Right lobe of liver (tissue), 6 donors: ENCODE measurements around the gene DAD1. TPM values are rescaled to one million over a fixed set of nuclear protein-coding genes. Genes with fewer than 3 reads are reported as not detected.

Experiments
- ATAC-seq, 4 donors: fragments of 200-7000 bp; cut with Tn5 transposase; one replicate each; pipeline ENCODE4 v1.9.1; 2020; ENCODE audit warnings: mild to moderate bottlenecking in 4 of 4, moderate library complexity in 4 of 4
- DNase-seq, 3 donors: peaks; one replicate each; pipeline ENCODE4 v3.0.0-alpha.2; 2020
- H3K27ac ChIP-seq, 3 donors: fragments of 200-600 bp; one replicate each; pipeline ENCODE4 v1.8.0; 2022
- H3K27me3 ChIP-seq, 2 donors: fragments of 200-600 bp; one replicate each; pipeline ENCODE4 v1.8.0; 2022
- H3K36me3 ChIP-seq, 4 donors: fragments of 200-600 bp; sonication (generic) in 1 of 4; one replicate each; pipeline versions ENCODE4 v1.5.1 to v1.8.0; 2017 to 2022; ENCODE audit warnings: control low read depth in 1 of 4
- H3K4me1 ChIP-seq, 4 donors: fragments of 200-600 bp; sonication (generic) in 1 of 4; one replicate each; pipeline versions ENCODE4 v1.5.1 to v1.8.0; 2017 to 2022; ENCODE audit warnings: control low read depth in 1 of 4
- H3K4me3 ChIP-seq, 3 donors: fragments of 200-600 bp; one replicate each; pipeline ENCODE4 v1.8.0; 2022
- H3K9me3 ChIP-seq, 4 donors: fragments of 200-600 bp; sonication (generic) in 1 of 4; one replicate each; pipeline versions ENCODE4 v1.5.1 to v1.8.0; 2017 to 2022; ENCODE audit warnings: control low read depth in 1 of 4
- POLR2A ChIP-seq: fragments of 450-650 bp; IDR thresholded peaks from one replicate; pipeline ENCODE4 v1.6.1; 2017; ENCODE audit warnings: antibody characterized with exemption, mild to moderate bottlenecking
- WGBS: methylation state at CpG from one replicate; pipeline ENCODE4 v1.1.6; 2018; ENCODE audit warnings: low coverage, low lambda C conversion rate; ENCODE audit not compliant: insufficient coverage; ENCODE audit errors: missing lambda C conversion rate; 5-methylcytosine and 5-hydroxymethylcytosine counted together
- intact Hi-C, 2 donors: fragments of 100-400 bp; cut with DNase I; formaldehyde crosslinking; loops; one replicate each; pipeline versions ENCODE4 v1.11.2 to v1.14.1; 2022
- small RNA-seq, 2 experiments: library from RNA; depleted of rRNA; stranded (forward); fragments of <200 nt; gene quantifications; one replicate each; pipeline ENCODE3, GENCODE V24; 2016
- total RNA-seq, 6 experiments: library from RNA; depleted of rRNA in 2 of 6; stranded (reverse); fragments of >200 nt in 2 of 6; fragmentation: NEBNext Ultra II Directional in 3 of 6; extraction: Animal tissue kit (Norgen Biotek cat#: 25700) in 3 of 6; gene quantifications; one replicate each; pipeline versions ENCODE4 v1.1.0 to v1.2.4, GENCODE V29; 2016 to 2023
- TF ChIP-seq, protein P1 (sequence below), 4 donors: fragments of 200-600 bp in 3 of 4; fragments of 450-650 bp in 1 of 4; IDR thresholded peaks; one replicate each; pipeline versions ENCODE4 v1.5.1 to v1.8.0; 2016 to 2022; ENCODE audit warnings: antibody characterized with exemption in 4 of 4, mild to moderate bottlenecking in 2 of 4
- donor health status: DM: no; HTN: yes; CAD: no.
- donor health status: DM: no; HTN: no; CAD: no.
- donor health status: DM: no; HTN: no; CAD: no.
- donor health status: DM: no; HTN: yes; CAD: no.
- donor health status: DM: no; HTN: yes; CAD: no.

DAD1 gene
- total RNA-seq, 6 experiments from 2014 or later, result 107 to 249 (median 133) TPM

DNA sequence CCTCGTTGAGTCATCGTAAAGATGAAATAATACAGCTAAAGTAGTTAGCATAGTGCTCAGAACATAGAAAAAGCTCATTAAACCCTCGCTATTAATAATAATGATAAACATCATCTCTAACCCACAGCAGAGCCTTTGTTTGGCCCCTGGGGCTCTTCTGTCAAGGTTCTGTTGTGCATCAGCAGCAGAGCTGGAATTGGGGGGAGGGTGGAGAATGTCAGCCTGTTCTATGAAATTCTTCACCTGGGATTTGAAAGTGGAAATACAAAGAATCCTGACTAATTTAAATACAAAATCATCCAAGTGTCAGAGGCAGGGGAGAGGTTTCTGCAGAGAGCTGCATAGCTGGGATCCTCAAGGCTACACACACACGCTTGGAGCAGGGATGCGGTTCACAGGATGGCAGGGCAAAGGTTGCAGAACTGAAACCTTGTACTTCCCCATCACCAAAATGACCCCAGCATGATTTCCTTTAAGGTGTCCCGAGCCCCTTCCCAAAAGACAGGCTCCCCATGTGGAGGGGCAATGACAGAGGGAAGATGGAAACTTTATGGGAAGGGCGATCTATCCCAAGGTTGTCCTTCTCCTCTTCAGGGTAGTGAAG, 71.8 kb downstream of the DAD1 start:
- no peaks in the 10 kb centered on the region for H3K9me3 ChIP-seq
- no peak for DNase-seq
- WGBS, result 71% methylated on average over 7 of the region's 7 CpGs
- H3K36me3 ChIP-seq, result no peaks in the 10 kb centered on the region
- H3K4me1 ChIP-seq, result peaks cover 0 to 10% (median 4%) of the 10 kb centered on the region in 4 donors
- no peak overlapping the region for H3K4me3 ChIP-seq
- no peak for TF ChIP-seq POLR2A
- TF ChIP-seq, protein P1, sequence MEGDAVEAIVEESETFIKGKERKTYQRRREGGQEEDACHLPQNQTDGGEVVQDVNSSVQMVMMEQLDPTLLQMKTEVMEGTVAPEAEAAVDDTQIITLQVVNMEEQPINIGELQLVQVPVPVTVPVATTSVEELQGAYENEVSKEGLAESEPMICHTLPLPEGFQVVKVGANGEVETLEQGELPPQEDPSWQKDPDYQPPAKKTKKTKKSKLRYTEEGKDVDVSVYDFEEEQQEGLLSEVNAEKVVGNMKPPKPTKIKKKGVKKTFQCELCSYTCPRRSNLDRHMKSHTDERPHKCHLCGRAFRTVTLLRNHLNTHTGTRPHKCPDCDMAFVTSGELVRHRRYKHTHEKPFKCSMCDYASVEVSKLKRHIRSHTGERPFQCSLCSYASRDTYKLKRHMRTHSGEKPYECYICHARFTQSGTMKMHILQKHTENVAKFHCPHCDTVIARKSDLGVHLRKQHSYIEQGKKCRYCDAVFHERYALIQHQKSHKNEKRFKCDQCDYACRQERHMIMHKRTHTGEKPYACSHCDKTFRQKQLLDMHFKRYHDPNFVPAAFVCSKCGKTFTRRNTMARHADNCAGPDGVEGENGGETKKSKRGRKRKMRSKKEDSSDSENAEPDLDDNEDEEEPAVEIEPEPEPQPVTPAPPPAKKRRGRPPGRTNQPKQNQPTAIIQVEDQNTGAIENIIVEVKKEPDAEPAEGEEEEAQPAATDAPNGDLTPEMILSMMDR (IDR thresholded peaks at IDR 0.05), result no peak
- ATAC-seq, result no peak
- no peaks in the 10 kb centered on the region for H3K27me3 ChIP-seq
- intact Hi-C loops, result no loop called here
- H3K27ac ChIP-seq, result no peak overlapping the region

DNA sequence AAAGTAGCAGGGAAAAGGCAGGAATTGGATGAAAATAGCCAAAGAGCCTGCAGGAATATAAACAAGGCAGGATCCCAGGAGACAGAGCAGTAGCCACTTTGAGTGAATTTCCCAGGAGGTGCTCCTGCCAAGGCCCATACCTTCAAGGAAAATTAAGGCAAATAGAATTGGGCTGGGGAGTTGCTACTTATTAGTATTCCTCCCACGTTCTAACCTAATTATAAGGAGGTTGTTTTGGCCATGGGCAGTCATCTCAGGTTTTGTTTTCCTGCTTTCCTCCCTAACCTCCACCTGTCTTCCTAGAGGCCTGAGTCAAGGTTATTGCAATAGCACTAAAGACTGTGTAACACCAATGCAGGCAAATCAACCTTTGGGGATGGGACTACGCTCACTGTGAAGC, 73.1 kb downstream of the DAD1 start:
- ATAC-seq (no peak), DNase-seq (no peak)
- WGBS, result 92% methylated on average over 1 of the region's 2 CpGs
- intact Hi-C loops, result no loop called here
- Histone ChIP-seq H3K36me3 (no peaks in the 10 kb centered on the region), H3K4me1 (peaks cover 0 to 6% (median 2%) of the 10 kb centered on the region in 4 donors), H3K27me3 (no peaks in the 10 kb centered on the region), H3K4me3 (no peak overlapping the region), H3K27ac (no peak overlapping the region), H3K9me3 (no peaks in the 10 kb centered on the region)
- TF ChIP-seq, protein P1 (IDR thresholded peaks at IDR 0.05), result no peak
- no peak for TF ChIP-seq POLR2A

Small RNA genes lying within 50 kb of the gene (small RNA-seq; reads per million reads assigned to genes)
- gene TRAJ1, result 0 reads per million in 2 experiments
- gene TRAJ10, result 0 reads per million in 2 experiments
- gene TRAJ11, result 0 reads per million in 2 experiments
- 0 reads per million in 2 experiments for gene TRAJ12
- gene TRAJ13, result 0 reads per million in 2 experiments
- 0 reads per million in 2 experiments for gene TRAJ14
- 0 reads per million in 2 experiments for gene TRAJ16
- 0 reads per million in 2 experiments for gene TRAJ17
- 0 reads per million in 2 experiments for gene TRAJ18
- 0 reads per million in 2 experiments for gene TRAJ19
- 0 reads per million in 2 experiments for gene TRAJ2
- 0 reads per million in 2 experiments for gene TRAJ20
- 0 reads per million in 2 experiments for gene TRAJ21
- gene TRAJ22, result 0 reads per million in 2 experiments
- gene TRAJ23, result 0 reads per million in 2 experiments
- 0 reads per million in 2 experiments for gene TRAJ24
- 0 reads per million in 2 experiments for gene TRAJ25
- gene TRAJ26, result 0 reads per million in 2 experiments
- 0 reads per million in 2 experiments for gene TRAJ27
- gene TRAJ28, result 0 reads per million in 2 experiments
- gene TRAJ3, result 0 reads per million in 2 experiments
- 0 reads per million in 2 experiments for gene TRAJ4
- gene TRAJ5, result 0 reads per million in 2 experiments
- 0 reads per million in 2 experiments for gene TRAJ6
- 0 reads per million in 2 experiments for gene TRAJ7
- 0 reads per million in 2 experiments for gene TRAJ8
- 0 reads per million in 2 experiments for gene TRAJ9

Other genes with a start within 250 kb of the DAD1 start
- 10 to 100 TPM; 12.7 to 38.1 (median 18.5) TPM for gene ABHD4, start 9.1 kb upstream of the DAD1 start, total RNA-seq
- gene OR6J1, start 55.1 kb upstream of the DAD1 start, total RNA-seq, result not detected
- 10 to 100 TPM; 64.3 to 80.1 (median 72.3) TPM for gene OXA1L, start 177.5 kb upstream of the DAD1 start, total RNA-seq
- 10 to 100 TPM in 2 of 6 experiments, 1 to 10 TPM in 4; 6.2 to 11.4 (median 7.3) TPM for gene SLC7A7, start 226.2 kb upstream of the DAD1 start, total RNA-seq
- 10 to 100 TPM; 42.0 to 96.6 (median 47.6) TPM for gene MRPL52, start 240.7 kb upstream of the DAD1 start, total RNA-seq
- 10 to 100 TPM in 4 of 6 experiments, 1 to 10 TPM in 2; 8.7 to 26.0 (median 12.8) TPM for gene MMP14, start 247.4 kb upstream of the DAD1 start, total RNA-seq